Measurements from ENCODE around the gene CDC42BPG.

The CDC42BPG gene

DNA sequence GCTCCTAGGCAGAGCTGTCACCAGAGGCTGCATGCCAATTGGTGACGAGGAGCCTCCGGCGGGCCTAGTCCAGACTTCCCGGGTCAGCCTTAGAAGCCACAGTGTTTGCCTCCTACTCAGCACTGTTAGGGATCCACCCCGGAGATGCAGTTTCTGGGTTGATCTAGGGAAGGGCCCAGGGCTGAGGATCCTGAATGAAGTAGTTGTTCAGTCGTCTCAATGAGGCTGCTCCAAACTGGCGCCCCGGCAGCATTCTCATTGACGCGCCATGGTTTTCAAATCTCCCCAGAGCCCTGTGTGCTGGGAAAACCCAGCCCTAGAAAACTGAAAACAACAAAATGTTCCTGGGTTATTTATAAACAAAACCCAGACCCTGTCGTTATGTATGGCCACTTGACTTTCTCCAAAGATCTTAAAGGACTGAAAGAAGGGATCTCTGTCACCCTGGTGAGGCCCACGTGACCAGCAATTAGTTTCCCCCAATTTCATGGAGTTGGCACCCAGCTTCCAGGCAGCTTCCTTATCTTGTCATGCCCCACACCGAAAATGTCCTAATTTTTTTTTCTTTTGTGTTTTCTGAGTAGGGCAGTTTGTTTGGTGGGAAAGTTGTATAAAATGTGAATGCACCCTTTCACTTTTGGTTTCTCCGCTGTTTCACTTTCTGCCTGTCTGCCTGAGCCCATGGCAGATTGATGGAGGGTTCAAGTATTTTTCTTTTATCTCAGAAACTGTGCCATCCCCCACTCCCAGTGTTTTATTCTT is 36.0 kb upstream of the CDC42BPG start:
- no peak for DNase-seq (ENCODE audit: low read depth in 2 of 2)

DNA sequence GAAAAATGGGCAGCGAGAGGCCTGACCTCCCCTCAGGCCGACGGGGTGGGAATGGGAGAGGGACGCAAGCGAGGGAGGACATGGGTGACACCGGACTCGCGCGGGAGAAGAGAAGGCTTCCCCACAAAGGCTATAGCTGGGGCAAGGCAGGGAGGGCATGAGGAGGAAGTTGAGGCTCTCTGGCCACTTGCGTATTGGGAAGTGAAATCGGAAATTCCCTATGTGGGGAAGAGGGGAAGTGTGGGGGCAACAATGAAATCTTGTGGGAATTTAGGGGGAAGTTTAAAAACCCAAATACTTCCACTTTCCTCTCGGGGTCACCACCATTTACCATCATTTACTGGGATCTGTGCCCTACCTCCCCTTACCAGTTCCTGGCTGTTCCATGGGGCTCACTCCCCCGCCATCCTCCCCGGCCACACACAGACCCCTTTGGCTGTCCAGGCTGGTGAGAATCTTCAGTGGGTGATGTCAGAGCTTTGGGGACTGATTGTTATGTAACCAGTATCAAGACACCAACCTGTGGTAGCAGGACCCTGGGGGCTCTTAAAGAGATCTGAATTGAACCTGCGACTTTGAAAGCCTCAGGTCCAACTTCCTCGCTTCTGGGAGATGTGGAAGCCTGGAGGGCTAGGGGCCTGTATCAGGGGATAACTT is 34.9 kb upstream of the CDC42BPG start:
- no peak for DNase-seq (ENCODE audit: low read depth in 2 of 2)

DNA sequence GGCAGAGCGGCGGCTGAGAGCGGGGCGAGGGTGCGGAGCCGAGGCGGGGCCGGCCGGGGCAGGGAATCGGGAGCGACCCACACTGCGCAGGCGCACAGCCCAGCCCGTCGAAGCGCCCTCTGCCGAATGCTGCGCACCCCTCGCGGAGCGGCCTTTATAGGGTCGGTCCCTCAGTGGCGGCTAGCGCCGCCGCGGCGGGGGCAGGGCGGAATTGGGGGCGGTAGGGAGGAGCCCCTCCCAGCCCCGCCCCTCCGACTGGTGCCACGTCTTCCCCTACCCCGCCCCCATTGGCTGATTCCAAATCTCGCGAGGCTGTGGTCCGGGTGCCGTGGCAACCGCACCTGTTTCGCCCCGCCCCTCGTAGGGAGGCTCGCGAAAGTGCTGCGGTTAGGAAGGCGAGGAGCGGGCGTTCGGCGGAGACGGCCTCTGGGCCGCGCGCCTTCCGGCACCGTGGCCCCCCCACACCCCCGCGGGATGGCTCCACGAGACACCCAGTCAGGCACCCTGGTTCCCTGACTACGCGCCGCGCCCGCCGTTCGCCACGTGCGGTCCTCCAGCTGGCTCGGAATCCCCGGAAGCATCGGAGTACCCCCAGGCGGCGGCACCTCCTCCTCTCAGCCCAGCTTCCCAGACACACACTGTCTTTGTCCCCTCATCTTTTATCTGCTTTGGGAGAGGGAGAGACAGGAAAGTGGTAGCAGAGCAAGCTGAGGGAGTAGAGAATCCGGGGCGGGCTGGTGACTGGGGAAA is 34.2 kb upstream of the CDC42BPG start, which contains the start of gene EHD1:
Gene EHD1, minus strand, starts transcription at position 128 of the 750 bp plus-strand sequence. CDS start 157 bp downstream, outside the sequence.
- peak; percentile 99 for DNase-seq (ENCODE audit: low read depth in 2 of 2)

DNA sequence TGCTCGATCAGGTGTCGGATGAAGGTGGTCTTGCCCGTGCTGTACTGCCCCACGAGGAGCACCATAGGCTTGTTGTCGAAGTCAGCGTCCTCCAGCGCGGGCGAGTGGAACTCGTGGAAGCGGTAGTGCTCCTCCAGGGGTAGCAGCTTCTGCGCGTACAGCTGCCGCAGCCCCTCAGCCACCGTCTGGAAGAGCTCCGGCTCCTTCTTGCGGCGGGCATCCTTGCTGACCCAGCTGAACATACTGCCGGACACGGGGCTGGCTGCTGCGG is 33.7 kb upstream of the CDC42BPG start:
- DNase-seq (ENCODE audit: low read depth in 2 of 2) = no peak

DNA sequence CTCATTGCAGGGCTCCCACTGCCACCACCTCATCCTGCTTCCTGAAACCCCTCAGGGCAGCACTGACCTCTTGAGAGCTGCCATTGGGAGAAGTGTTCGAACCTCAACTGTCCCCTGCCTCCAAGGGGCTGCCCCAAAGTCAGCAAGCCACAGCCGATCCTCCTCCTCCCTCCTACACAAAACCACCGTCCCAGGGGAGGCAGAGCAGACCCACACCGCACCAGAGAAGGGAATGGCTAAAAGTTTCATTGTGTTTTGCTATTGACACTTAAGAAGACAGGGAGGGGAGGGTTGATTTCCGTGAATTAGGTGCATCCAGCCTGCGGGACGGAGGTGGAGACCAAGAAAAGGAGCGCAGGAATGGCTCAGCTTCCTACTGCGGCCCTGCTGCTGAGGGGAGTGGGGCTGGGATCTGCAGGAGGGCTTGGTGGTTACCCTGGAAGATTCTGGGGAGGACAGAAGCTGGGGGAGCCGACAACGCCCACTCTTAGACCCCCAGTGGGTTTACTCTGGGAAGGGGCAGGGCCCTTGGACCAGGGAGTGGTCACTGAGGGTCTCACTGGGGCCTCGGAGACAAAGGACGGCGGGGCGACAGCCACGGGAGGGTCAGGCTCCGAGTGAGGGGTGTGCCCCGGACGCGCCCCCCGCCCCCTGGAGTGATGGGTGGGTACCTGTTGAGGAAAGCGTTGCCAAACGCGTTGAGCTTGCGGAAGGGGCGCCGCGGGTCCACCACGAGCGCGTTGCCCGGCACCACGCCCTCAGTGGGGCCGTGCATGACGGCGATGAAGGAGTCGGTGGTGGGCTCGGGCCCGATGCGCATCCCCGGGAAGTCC is 33.2 kb upstream of the CDC42BPG start:
- no peak for DNase-seq (ENCODE audit: low read depth in 2 of 2)

DNA sequence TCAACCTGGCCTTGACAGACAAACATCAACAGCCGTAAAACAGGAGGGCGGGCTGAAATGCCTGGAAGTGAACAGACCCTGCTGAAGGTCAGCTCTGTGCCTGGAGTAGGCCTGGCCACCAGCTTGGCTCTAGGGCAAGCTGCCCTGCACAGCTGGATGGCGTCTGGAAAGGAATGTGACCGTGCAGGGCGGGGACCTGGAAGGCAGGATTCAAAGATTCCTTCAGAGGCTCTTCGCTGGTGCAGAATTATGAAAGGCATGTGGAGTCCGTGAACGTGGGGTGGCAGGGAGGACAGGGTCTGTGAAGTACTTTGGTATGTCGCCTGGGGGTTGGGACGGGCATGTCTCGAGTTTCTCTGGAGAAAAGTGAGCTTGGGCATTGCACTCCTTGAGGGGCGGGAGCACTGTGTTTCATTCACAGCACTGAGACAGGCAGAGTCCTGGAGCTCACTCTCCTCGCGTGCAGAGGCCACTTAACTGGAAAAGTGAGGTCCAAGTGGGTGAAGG is 32.4 kb upstream of the CDC42BPG start:
- no peak for DNase-seq (ENCODE audit: low read depth in 2 of 2)

DNA sequence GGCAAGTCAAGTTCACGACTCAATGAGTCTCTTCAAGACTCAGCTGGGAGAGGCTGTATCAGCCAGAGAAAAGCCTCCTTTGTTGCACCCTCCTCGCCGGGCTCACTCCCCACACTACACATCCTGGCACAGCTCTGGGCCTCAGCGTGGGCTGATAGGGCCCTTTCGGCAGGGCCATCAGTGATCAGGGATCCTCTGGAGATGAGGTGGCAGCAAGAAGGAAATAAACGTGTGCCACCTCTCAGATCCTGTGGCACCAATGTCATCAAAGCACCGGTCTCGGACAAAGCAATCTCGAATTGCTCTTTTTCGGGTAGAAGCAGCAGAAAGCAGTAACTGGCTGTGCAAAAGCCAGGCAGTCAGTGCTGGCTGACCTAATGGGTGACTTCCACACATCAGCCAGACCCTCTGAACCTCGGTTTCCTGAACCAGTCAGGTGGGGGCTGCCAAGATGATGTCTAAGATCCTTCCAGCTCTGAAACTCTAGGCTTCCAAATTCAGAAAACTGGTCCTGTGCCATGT is 31.8 kb upstream of the CDC42BPG start:
- no peak for DNase-seq (ENCODE audit: low read depth in 2 of 2)

DNA sequence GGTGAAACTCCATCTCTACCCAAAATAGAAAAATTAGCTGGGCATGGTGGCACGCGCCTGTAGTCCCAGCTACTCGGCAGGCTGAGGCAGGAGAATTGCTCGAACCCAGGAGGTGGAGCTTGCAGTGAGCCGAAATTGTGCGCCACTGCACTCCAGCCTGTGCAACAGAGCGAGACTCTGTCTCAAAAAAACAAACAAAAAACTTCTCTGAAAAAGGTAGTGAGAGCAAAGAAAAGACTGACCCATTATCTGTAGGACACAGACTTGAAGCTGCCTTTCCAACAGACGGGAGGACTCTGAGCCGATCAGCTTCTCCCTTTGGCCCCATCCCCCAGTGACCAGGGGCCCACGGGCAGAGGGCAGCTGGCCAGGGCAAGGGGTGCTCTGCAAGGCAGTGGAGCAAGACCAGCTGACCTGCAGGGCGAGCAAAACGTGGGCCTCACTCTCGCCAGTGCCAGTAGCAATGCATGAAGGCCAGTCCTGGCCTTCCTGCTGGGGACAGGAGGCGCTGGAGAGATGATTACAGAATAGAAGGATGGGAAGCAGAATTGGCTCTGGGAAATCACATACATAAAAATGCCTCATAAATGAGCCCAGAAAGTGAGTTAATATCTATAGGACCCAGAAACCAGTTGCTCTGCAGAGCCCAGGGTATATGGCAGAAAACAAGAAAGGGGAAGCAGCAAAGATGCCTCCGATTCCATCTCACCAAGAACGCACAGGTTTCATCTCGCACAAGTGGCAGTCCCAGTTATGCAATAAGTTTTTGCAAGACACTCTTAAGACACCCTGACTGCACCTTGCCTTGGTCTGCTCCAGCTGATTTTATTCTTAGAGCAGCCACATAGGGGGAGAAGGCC is 31.1 kb upstream of the CDC42BPG start:
- DNase-seq (ENCODE audit: low read depth in 2 of 2) = no peak

DNA sequence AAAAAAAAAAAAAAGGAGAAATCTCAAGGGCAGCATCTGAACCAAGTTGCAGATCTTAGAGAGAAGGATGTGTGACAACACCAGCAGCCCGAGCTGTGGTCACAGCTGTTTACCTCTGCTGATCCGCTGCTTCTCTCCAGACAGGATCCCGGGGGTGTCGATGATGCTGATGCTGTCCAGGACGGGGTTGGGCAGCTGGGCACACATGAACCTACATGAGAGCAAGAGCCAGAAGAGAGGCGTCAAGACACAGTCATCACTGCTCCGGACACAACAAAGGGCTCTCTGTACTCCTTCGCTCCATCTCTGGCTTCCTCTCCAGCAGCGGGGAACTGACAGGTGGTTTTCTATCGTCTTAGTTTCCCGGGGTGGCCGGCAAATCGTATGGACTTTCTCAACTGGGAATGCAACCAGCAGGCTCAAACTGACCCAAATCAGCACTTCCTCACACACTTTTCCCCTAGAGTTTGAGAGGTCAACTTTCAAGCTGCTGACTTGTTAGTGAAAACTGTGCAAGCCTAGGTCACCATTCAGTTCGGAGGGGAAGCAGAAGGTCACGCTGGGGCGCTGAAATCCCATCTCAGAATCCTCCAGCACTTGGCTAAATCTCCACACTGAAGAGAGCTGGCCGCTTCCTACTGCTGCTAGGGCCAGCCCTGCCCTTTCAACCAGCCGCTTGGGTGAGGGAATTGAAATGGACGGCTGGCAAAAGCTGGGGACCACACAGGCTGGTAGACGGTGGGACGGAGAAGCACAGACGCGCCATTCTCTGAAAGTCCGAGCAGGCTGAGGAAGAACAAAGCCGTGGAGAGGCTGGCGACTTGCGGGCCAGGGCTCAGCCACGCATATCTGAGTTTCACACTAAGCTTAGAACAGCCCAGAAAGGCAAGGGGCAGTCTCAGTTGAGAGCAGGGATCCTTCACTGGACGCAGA is 30.1 kb upstream of the CDC42BPG start:
- DNase-seq (ENCODE audit: low read depth in 2 of 2) = no peak

DNA sequence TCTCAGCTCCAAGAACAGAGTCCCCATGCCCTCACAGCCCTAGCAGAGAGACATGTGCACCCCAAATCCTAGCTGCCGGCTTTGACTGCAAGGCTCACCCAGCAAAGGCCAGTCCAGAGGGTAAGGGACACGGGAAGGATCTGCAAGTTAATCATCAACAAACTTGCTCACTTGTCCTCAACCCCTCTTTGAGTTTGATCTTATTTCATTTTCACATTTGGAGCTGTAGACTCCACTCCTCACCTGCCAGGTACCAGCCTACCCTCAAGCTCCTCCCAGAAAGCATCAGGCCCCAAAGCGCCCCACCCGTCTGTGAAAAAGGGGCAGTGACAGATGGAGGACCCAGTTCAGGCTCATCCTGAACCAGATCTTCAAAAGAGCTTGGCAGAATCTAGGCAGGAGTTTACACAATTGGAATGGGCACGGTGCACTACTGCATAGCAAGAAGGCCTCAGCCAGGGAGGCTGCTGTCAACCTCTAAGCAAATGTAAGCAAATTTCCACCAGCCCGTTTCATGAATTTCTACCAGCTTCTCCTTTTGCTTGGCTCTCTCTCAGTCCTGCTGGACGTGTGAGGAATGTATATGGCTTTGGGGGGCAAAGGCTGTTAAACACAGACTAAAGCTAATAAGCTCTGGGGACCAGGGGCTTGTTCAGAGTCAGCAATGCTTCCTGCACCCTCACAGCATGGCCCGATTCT is 28.5 kb upstream of the CDC42BPG start:
- DNase-seq (ENCODE audit: low read depth in 2 of 2) = no peak

DNA sequence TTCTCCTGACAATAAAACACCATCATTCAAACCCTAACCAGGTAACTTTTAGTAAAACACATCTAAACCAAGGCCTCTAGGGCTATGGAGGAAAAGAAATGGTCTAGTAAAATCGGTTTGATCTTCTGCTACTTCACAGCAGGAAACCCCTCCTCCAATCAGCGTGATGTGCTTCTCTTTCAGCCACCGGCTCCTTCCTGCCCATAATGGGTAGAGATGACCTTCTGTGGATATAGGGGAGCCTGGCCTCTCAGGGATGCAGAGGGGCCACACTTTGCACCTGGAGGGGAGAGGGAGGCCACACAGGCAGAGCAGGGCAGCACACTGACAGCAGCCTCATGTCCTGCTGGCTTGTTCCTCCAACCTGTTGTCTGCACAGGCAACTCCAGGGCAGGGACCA is 27.0 kb upstream of the CDC42BPG start:
- DNase-seq (ENCODE audit: low read depth in 2 of 2) = no peak

DNA sequence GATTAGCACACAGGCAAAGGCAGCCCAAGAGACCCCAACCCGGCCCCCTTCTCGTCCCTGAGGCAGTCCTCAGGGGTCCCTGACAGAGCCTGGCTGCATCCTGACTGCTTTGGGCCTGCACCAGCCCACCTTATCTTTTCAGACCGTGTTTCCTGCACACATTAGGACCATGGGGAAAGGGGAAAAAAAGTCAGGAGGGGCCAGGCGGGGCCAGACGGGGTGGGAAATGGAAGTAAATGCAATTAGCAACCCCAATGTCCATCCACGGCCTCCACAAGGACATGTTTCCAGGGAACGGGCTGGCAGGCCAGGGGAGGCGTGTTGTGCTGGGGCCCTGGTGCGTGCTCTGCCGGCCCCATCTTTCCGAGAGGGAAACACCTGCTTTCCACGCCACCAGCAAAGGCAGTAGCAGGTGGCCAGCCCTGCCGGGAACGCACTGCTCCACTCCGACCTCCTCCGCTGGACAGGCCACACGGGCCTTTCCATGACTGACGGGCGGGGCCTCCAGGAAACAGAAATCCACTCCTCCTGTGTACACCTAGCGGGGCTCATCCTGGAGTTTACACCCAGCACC is 26.5 kb upstream of the CDC42BPG start:
- DNase-seq (ENCODE audit: low read depth in 2 of 2) = no peak

DNA sequence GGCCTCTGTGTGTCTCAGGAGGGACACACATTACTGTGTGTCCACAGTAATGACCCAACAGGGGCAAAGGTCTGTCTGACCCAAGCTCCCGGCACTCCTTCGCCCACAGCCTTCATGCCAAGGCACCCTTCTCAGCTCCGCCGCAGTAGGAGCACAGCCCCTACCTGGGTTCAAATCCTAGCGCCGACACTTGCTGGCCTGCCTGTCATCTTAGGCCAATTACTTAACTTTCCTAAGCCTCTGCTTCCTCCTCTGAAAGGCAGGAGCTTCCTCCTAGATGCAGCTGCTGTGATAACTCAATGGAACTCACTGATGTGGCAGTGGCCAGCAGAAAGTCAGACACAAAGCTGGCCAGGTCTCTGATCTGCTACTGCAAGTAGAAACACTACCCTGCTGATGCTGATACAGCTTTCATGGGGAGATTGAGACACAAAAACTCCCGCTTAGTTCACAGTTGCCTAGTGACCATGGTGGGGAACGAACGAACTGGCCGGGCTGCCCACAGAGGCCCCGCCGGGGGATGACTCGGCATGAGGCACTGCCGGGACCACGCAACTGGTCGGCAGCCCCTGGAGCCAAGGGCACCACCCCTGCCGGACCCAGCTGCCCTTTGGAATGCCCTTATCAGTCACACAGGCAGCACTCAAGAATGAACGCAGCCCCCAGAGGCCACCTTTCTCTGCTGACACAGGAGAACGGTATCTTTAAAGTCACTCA is 25.9 kb upstream of the CDC42BPG start:
- DNase-seq (ENCODE audit: low read depth in 2 of 2) = no peak

DNA sequence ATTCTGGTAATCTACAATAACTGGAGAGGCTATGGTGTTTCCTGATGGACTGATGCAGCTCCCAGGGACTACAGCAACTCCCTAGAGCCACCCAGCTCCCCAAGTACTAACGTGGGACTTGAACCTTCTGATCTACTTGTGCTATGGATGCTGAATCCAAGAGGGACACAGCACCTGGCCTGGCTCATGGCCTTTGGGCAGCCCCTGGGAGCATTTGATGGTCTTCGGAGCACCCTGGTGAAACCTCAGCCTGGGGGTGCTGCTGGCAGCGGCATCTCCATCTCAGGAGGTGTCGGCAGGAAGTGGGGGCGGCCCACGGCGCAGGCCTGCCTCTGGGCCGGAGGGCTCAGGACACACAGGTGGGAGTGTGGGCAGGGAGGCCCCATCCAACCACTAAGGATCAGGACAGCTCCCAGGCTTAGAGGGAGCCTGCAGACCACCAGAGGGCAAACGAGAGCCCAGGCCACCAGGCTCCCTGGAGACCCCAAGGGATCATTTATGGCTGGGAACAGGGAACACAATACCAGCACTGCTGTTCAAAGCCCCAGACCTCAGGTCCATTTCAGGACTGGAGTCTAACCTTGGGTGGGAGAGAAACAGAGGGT is 25.2 kb upstream of the CDC42BPG start:
- DNase-seq (ENCODE audit: low read depth in 2 of 2) = no peak

DNA sequence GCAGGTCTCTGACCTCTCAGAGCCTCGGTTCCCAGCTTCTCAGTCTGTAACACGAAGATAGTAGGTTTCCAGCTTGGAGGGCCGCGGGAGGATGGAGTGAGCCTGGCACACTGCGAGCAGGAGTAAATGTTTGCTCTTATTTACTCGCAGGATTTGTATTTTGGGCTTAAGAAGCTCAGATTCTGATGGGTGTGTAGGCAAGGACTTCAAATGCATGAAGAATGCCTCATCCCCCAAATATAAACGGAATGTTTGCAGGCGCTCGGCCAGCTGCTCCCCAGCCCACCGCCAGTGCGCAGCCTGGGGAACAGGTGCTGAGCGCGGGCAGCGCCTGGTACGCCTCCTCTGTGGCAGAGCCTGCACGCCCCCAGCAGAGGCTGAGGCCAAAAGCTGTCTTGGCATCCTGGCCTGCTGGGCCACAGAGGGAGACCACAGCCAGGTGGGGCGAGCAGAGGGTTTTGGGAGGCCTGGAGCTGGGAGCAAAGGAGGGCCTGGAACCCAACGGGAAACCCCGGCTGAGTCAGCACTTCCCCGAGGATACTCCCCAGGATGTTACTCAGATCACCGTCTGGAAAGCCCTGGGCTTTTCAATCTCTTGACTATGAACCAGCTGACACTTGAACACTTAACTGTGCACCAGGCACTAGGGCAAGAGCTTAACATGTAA is 24.6 kb upstream of the CDC42BPG start:
- no peak for DNase-seq (ENCODE audit: low read depth in 2 of 2)

DNA sequence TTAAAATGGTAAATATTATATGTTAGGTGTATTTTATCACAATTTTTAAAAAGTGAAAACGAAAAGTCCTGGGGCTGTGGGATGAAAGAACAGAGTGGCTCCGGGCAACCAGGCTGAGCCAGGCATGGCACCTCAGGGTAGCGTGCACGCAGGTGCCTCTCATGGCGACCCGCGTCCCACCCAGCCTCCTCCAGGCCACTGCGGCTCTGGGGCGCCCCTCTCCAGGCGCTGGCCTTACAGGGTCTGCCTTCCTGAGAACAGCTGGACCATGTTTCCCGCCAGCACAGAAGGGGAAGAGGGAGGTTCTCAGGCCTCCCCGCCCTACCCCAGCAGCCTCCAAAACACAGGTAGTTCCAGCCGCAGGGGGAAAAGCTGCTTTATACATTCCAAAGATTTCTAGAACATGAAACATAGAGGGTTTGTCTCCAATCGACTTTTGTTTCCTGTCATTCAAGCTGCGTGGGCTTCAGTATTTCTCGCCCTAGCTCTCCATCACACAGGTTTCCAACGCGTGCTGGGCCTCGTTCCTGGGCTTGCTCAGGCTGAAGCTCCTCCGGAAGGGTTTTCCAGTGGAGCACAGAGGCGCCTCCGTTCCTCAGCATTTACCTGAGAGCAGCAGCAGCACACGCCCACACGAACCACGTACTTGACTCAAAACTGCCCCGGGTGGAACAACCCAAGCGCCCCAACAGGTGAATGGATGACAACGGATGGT is 23.5 kb upstream of the CDC42BPG start:
- DNase-seq (ENCODE audit: low read depth in 2 of 2) = no peak
